Colon (tissue), 2 donors: ENCODE results near the gene AURKAIP1.

ENCODE experiments used
- FAIRE-seq: peaks from 2 replicates; lab custom pipeline; 2012; peaks lifted over from hg19 to GRCh38; lab: Jason Lieb, UNC
- donor health status: control.
- donor health status: control.

AURKAIP1 gene

GRCh38 chr1:1345860-1346500, 29.0 kb downstream of the AURKAIP1 start:
- FAIRE-seq = no peak

- FAIRE-seq = no peak
These were observed 29.6 kb downstream of the AURKAIP1 start for GRCh38 chr1:1345384-1345783.

- FAIRE-seq = no peak
These were observed 30.2 kb downstream of the AURKAIP1 start for GRCh38 chr1:1344655-1345361.

- no peak for FAIRE-seq
These were observed 31.1 kb downstream of the AURKAIP1 start for GRCh38 chr1:1343811-1344421.

GRCh38 chr1:1342584-1343115, 32.4 kb downstream of the AURKAIP1 start:
- FAIRE-seq = no peak

- no peak for FAIRE-seq
These were observed 32.9 kb downstream of the AURKAIP1 start for GRCh38 chr1:1342061-1342562.

GRCh38 chr1:1341549-1342021, 33.4 kb downstream of the AURKAIP1 start:
- FAIRE-seq = no peak

- FAIRE-seq = no peak
These were observed 34.0 kb downstream of the AURKAIP1 start for GRCh38 chr1:1340791-1341548.

- no peak for FAIRE-seq
These were observed 34.8 kb downstream of the AURKAIP1 start for GRCh38 chr1:1340185-1340584.

- no peak for FAIRE-seq
These were observed 36.7 kb downstream of the AURKAIP1 start for GRCh38 chr1:1338278-1338677.

GRCh38 chr1:1337793-1338147, 37.2 kb downstream of the AURKAIP1 start:
- FAIRE-seq = no peak

- no peak for FAIRE-seq
These were observed 37.8 kb downstream of the AURKAIP1 start for GRCh38 chr1:1336931-1337792.

GRCh38 chr1:1336446-1336845, 38.6 kb downstream of the AURKAIP1 start:
- FAIRE-seq = no peak

GRCh38 chr1:1335792-1336248, 39.2 kb downstream of the AURKAIP1 start:
- FAIRE-seq = no peak

- FAIRE-seq = no peak
These were observed 39.7 kb downstream of the AURKAIP1 start for GRCh38 chr1:1335283-1335682.

GRCh38 chr1:1334835-1335234, 40.2 kb downstream of the AURKAIP1 start:
- FAIRE-seq = no peak

- no peak for FAIRE-seq
These were observed 41.3 kb downstream of the AURKAIP1 start for GRCh38 chr1:1333551-1334241.

- FAIRE-seq = no peak
These were observed 42.1 kb downstream of the AURKAIP1 start for GRCh38 chr1:1332774-1333480.

- no peak for FAIRE-seq
These were observed 42.8 kb downstream of the AURKAIP1 start for GRCh38 chr1:1332031-1332755.
